ENCODE measurements around the gene DEAF1. TPM values are rescaled to one million over a fixed set of nuclear protein-coding genes. Genes with fewer than 3 reads are reported as not detected.

DEAF1 gene
- total and polyA plus RNA-seq, 2 of the 13 experiments (the other 11 are each of a cell fraction or from before 2014, with no cell fraction given) = 22.3 to 29.6 TPM

GRCh38 chr11:706957-707816, 12.2 kb upstream of the DEAF1 start (continued):
- TF ChIP-seq ZNF546 (CRISPR knock-in tag; conservative IDR thresholded peaks at IDR 0.05) = peak; percentile 54; the same call in 1 of the 2 replicates
- no peak for TF ChIP-seq SIX4 (CRISPR knock-in tag; IDR thresholded peaks at IDR 0.05)
- TF ChIP-seq KLF9 (CRISPR knock-in tag; IDR thresholded peaks at IDR 0.05; ENCODE audit: low read depth) = no peak
- TF ChIP-seq HNF4A (CRISPR knock-in tag; IDR thresholded peaks at IDR 0.05) = peak; percentile 98
- 0 out of 2 replicates have a peak, but pooled peaks have one; percentile 18 for TF ChIP-seq MAFG (CRISPR knock-in tag; IDR thresholded peaks at IDR 0.05)
- TF ChIP-seq ZNF34 (CRISPR knock-in tag; IDR thresholded peaks at IDR 0.05; ENCODE audit: borderline replicate concordance) = peak; percentile 70; the same call in 1 of the 2 replicates
- no peak for TF ChIP-seq ZBTB34 (CRISPR knock-in tag; IDR thresholded peaks at IDR 0.05)
- no peak; the same call in 1 of the 2 replicates for TF ChIP-seq GATA4 (IDR thresholded peaks at IDR 0.05; ENCODE audit: borderline replicate concordance, low read depth)
- peak; percentile 100 for TF ChIP-seq ZSCAN25 (CRISPR knock-in tag; IDR thresholded peaks at IDR 0.05)
- peak; percentile 73; the same call in 1 of the 2 replicates for TF ChIP-seq ZBTB25 (CRISPR knock-in tag; IDR thresholded peaks at IDR 0.05)
- TF ChIP-seq ZNF776 (CRISPR knock-in tag; IDR thresholded peaks at IDR 0.05) = 0 out of 2 replicates have a peak, but pooled peaks have one; percentile 37
- TF ChIP-seq FOXJ3 (CRISPR knock-in tag; IDR thresholded peaks at IDR 0.05; ENCODE audit: borderline replicate concordance) = 0 out of 2 replicates have a peak, but pooled peaks have one; percentile 47
- TF ChIP-seq HBP1 (CRISPR knock-in tag; IDR thresholded peaks at IDR 0.05; ENCODE audit: low read depth) = peak; percentile 57; the same call in 1 of the 2 replicates
- TF ChIP-seq NFKB2 (CRISPR knock-in tag; IDR thresholded peaks at IDR 0.05; ENCODE audit: borderline replicate concordance) = peak; percentile 65; the same call in 1 of the 2 replicates
- TF ChIP-seq ZBTB46 (CRISPR knock-in tag; IDR thresholded peaks at IDR 0.05; ENCODE audit: borderline replicate concordance) = peak; percentile 89; the same call in 1 of the 2 replicates
- no peak for TF ChIP-seq HOXA9 (CRISPR knock-in tag; IDR thresholded peaks at IDR 0.05; ENCODE audit: borderline replicate concordance)
- 0 out of 2 replicates have a peak, but pooled peaks have one; percentile 2 for TF ChIP-seq STAG1 (CRISPR knock-in tag; IDR thresholded peaks at IDR 0.05)
- no peak for TF ChIP-seq NFIB (CRISPR knock-in tag; IDR thresholded peaks at IDR 0.05; ENCODE audit: borderline replicate concordance)
- TF ChIP-seq PREB (CRISPR knock-in tag; IDR thresholded peaks at IDR 0.05) = no peak
- peak; percentile 18 for TF ChIP-seq MIER3 (CRISPR knock-in tag; IDR thresholded peaks at IDR 0.05; ENCODE audit: borderline replicate concordance)
- TF ChIP-seq ZNF414 (CRISPR knock-in tag; IDR thresholded peaks at IDR 0.05) = peak; percentile 91
